Aorta (tissue), 5 donors: Measurements from ENCODE around the gene TAS1R3. TPM values are rescaled to one million over a fixed set of nuclear protein-coding genes. Genes with fewer than 3 reads are reported as not detected.
A peak's percentile ranks its signal among the peaks of the same experiment; 100 is the strongest.

Experiments used
- ATAC-seq: fragments of 200-7000 bp; cut with Tn5 transposase; one replicate; pipeline ENCODE4 v1.9.1; 2022; ENCODE audit warnings: moderate library complexity; ENCODE audit not compliant: low FRiP score
- DNase-seq, 2 donors: peaks; one replicate each; pipeline ENCODE4 v3.0.0-alpha.2; 2020
- H3K27ac ChIP-seq, 2 donors: one replicate each; pipeline ENCODE4 v1.5.1; 2013; ENCODE audit warnings: low read length in 2 of 2, mild to moderate bottlenecking in 2 of 2, moderate library complexity in 2 of 2, control low read depth in 1 of 2, inconsistent platforms in 1 of 2, low read depth in 1 of 2
- H3K27me3 ChIP-seq, 2 donors: one replicate each; pipeline ENCODE4 v1.6.1; 2013; ENCODE audit warnings: control low read depth in 1 of 2, low read length in 1 of 2, mild to moderate bottlenecking in 1 of 2, moderate library complexity in 1 of 2; ENCODE audit not compliant: insufficient read depth in 2 of 2, control insufficient read depth in 1 of 2
- H3K36me3 ChIP-seq, 2 donors: one replicate each; pipeline ENCODE4 v1.6.1; 2013; ENCODE audit warnings: control low read depth in 1 of 2, low read length in 1 of 2, mild to moderate bottlenecking in 1 of 2; ENCODE audit not compliant: insufficient read depth in 2 of 2, control insufficient read depth in 1 of 2
- H3K4me1 ChIP-seq, 2 donors: one replicate each; pipeline ENCODE4 v1.6.1; 2013; ENCODE audit warnings: low read length in 2 of 2, control low read depth in 1 of 2, mild to moderate bottlenecking in 1 of 2, moderate library complexity in 1 of 2; ENCODE audit not compliant: insufficient read depth in 2 of 2, control insufficient read depth in 1 of 2
- H3K4me3 ChIP-seq, 2 donors: one replicate each; pipeline ENCODE4 v1.5.1; 2013; ENCODE audit warnings: low read length in 2 of 2, control low read depth in 1 of 2, mild to moderate bottlenecking in 1 of 2
- H3K9me3 ChIP-seq: one replicate; pipeline ENCODE4 v1.6.1; 2013; ENCODE audit warnings: mild to moderate bottlenecking, low read length; ENCODE audit not compliant: control insufficient read depth
- WGBS, 2 donors: extraction: QIAGEN DNeasy Blood & Tissue Kit; methylation state at CpG; one replicate each; pipeline ENCODE4 v1.1.7; 2013; 5-methylcytosine and 5-hydroxymethylcytosine counted together
- intact Hi-C, 2 donors: fragments of 100-400 bp; cut with DNase I; formaldehyde crosslinking; loops; one replicate each; pipeline versions ENCODE4 v1.14.2 to v1.15.0; 2022
- polyA plus RNA-seq, 2 donors: library from polyadenylated mRNA; stranded (reverse); fragments of 200-250 nt; gene quantifications; one replicate each; pipeline ENCODE4 v1.2.3, GENCODE V29; 2013
- total RNA-seq, 2 donors: library from RNA; stranded (reverse); fragmentation: NEBNext Ultra II Directional; extraction: Animal tissue kit (Norgen Biotek cat#: 25700); gene quantifications; one replicate each; pipeline ENCODE4 v1.2.1, GENCODE V29; 2021
- donor health status: healthy with polysubstance abuse.
- donor health status: Bipolar disorder and iron deficiency.
- donor health status: DM: no; HTN: no; CAD: no.
- donor health status: DM: no; HTN: no; CAD: no.
- donor health status: DM: yes; HTN: yes; CAD: no.

TAS1R3 gene
- total and polyA plus RNA-seq, 4 donors, result 0.24 to 0.36 (median 0.28) TPM

- Histone ChIP-seq H3K27ac (no peak overlapping the region), H3K27me3 (no peaks in the 10 kb centered on the region), H3K9me3 (no peaks in the 10 kb centered on the region), H3K4me1 (no peaks in the 10 kb centered on the region), H3K4me3 (no peak overlapping the region), H3K36me3 (no peaks in the 10 kb centered on the region)
- WGBS, 2 donors, result 45 to 48% methylated on average over 9 of the region's 9 CpGs
- intact Hi-C loops, result no loop called here
- peak; percentile 92 to 93 for DNase-seq
- peak; percentile 78 for ATAC-seq
Measured at GRCh38 chr1:1318131-1318652, 12.9 kb upstream of the TAS1R3 start.

GRCh38 chr1:1318777-1319645, 12.1 kb upstream of the TAS1R3 start:
- no peak overlapping the region for H3K4me3 ChIP-seq
- DNase-seq (no peak), ATAC-seq (peak; percentile 33)
- intact Hi-C loops, result no loop called here
- no peaks in the 10 kb centered on the region for H3K9me3 ChIP-seq
- H3K27ac ChIP-seq, result peak overlapping the region in 1 of 2 donors; percentile 34
- H3K4me1 ChIP-seq, result no peaks in the 10 kb centered on the region
- H3K36me3 ChIP-seq, result no peaks in the 10 kb centered on the region
- H3K27me3 ChIP-seq, result no peaks in the 10 kb centered on the region
- WGBS, 2 donors, result 88% methylated on average over 36 of the region's 36 CpGs

DNA sequence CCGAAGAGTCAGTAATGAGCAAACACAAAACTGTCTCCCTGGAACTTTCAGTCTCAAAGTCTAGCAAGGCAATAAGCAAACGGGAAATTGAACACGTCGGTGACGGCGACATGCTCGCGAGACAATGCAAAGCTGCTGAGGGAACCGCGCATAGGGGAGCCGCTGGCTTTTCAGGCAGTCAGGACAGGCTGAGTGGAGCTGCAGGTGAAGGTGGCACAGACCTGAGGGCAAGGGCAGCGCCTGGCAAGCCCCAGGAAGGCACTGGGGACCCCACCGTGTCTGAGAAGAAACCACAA, 11.5 kb upstream of the TAS1R3 start:
- whole genome bisulfite sequencing, 2 donors, result 92 to 93% methylated on average over 13 of the region's 13 CpGs
- intact Hi-C loops, result no loop called here
- H3K4me3 ChIP-seq, result no peak overlapping the region
- no peaks in the 10 kb centered on the region for H3K4me1 ChIP-seq
- no peaks in the 10 kb centered on the region for H3K36me3 ChIP-seq
- no peaks in the 10 kb centered on the region for H3K9me3 ChIP-seq
- ATAC-seq, result no peak
- no peak for DNase-seq
- H3K27me3 ChIP-seq, result no peaks in the 10 kb centered on the region
- H3K27ac ChIP-seq, result no peak overlapping the region

- 63 to 69% methylated on average over 23 of the region's 23 CpGs for WGBS, 2 donors
- DNase-seq (no peak), ATAC-seq (no peak)
- intact Hi-C loops, result no loop called here
- Histone ChIP-seq H3K27ac (no peak overlapping the region), H3K27me3 (no peaks in the 10 kb centered on the region), H3K4me1 (no peaks in the 10 kb centered on the region), H3K36me3 (no peaks in the 10 kb centered on the region), H3K4me3 (no peak overlapping the region), H3K9me3 (no peaks in the 10 kb centered on the region)
Measured at GRCh38 chr1:1320666-1321448, 10.2 kb upstream of the TAS1R3 start.

- no peaks in the 10 kb centered on the region for H3K4me1 ChIP-seq
- 86 to 87% methylated on average over 8 of the region's 8 CpGs for WGBS, 2 donors
Measured at GRCh38 chr1:1321477-1321876, 9.6 kb upstream of the TAS1R3 start.

DNA sequence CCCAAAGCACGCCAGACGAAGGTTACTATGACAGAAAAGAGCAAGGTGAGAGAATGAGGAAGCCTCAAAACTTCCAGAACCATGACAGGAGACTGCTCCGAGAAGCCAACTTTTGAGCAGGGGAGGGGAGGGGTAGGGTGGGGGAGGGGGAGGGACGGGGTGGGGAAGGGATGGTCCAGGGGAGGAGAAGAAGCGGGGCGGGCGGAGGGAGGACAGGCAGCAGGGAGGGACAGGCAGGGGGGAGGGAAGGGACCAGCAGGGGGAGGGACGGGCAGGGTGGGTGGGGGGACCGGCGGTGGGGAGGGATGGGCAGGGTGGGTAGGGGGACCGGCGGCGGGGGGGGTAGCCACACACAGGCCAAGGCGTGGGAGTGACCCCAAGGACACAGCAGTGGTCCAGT, 8.7 kb upstream of the TAS1R3 start:
- H3K36me3 ChIP-seq, result no peaks in the 10 kb centered on the region
- H3K27ac ChIP-seq, result no peak overlapping the region
- ATAC-seq, result no peak
- no peak for DNase-seq
- no peak overlapping the region for H3K4me3 ChIP-seq
- intact Hi-C loops, result no loop called here
- no peaks in the 10 kb centered on the region for H3K4me1 ChIP-seq
- no peaks in the 10 kb centered on the region for H3K9me3 ChIP-seq
- no peaks in the 10 kb centered on the region for H3K27me3 ChIP-seq
- 81 to 86% methylated on average over 7 to 14 of the region's 14 CpGs for WGBS, 2 donors

More at GRCh38 chr1:1321477-1321876, 9.6 kb upstream of the TAS1R3 start:
- Histone ChIP-seq H3K27ac (no peak overlapping the region), H3K9me3 (no peaks in the 10 kb centered on the region), H3K27me3 (no peaks in the 10 kb centered on the region), H3K4me3 (no peak overlapping the region), H3K36me3 (no peaks in the 10 kb centered on the region)
- DNase-seq (no peak), ATAC-seq (no peak)
- intact Hi-C loops, result no loop called here

DNA sequence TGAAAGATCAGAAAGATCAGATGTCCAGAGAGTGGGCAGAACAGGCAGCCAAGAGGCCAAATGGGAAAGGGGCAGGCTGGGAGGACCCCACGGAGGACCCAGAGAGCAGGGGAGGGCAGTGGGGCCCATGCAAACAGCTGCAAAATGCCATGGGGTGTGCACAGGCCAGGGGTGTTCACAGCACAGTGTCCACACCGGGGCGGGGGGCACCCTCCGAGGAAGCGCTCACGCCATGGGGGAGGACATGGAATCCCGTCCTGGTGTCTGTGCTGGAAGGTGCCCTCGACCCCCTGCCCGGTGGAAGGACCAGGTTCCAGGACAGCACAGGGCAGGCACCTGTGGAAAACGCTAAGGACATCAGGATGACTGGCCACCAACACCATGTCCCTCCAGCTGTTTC, 8.1 kb upstream of the TAS1R3 start:
- no peak for DNase-seq
- intact Hi-C loops, result no loop called here
- 86% methylated on average over 7 to 10 of the region's 10 CpGs for WGBS, 2 donors
- H3K4me3 ChIP-seq, result no peak overlapping the region
- no peaks in the 10 kb centered on the region for H3K4me1 ChIP-seq
- H3K27ac ChIP-seq, result no peak overlapping the region
- no peaks in the 10 kb centered on the region for H3K36me3 ChIP-seq
- no peak for ATAC-seq
- no peaks in the 10 kb centered on the region for H3K9me3 ChIP-seq
- no peaks in the 10 kb centered on the region for H3K27me3 ChIP-seq

GRCh38 chr1:1324084-1324523, 7.0 kb upstream of the TAS1R3 start:
- DNase-seq (no peak), ATAC-seq (no peak)
- intact Hi-C loops, result no loop called here
- no peaks in the 10 kb centered on the region for H3K9me3 ChIP-seq
- no peaks in the 10 kb centered on the region for H3K36me3 ChIP-seq
- peak overlapping the region in 1 of 2 donors; percentile 13 for H3K27ac ChIP-seq
- WGBS, 2 donors, result 0 to 1% methylated on average over 5 to 41 of the region's 41 CpGs
- H3K4me3 ChIP-seq, result peak overlapping the region; percentile 84 to 89
- no peaks in the 10 kb centered on the region for H3K27me3 ChIP-seq
- H3K4me1 ChIP-seq, result no peaks in the 10 kb centered on the region
